Keratinocyte (primary cell): ENCODE data around the gene KCNQ4. TPM values are rescaled to one million over a fixed set of nuclear protein-coding genes. Genes with fewer than 3 reads are reported as not detected.

Source experiments
- DNase-seq: peaks from one replicate; pipeline ENCODE4 v3.0.0-alpha.2; 2011; ENCODE audit warnings: low read depth, missing footprints, low spot score
- FAIRE-seq: peaks from 2 replicates; lab custom pipeline; 2011; peaks lifted over from hg19 to GRCh38; lab: Jason Lieb, UNC
- H2AFZ ChIP-seq: 2 replicates; pipeline ENCODE4 v1.6.0; 2012; ENCODE audit warnings: low read length, control low read depth, inconsistent platforms; ENCODE audit not compliant: control insufficient read depth
- H3K27ac ChIP-seq: 2 replicates; pipeline ENCODE4 v1.5.1; 2011; ENCODE audit warnings: low read length; ENCODE audit not compliant: control insufficient read depth, insufficient read depth
- H3K27me3 ChIP-seq: 3 replicates; pipeline ENCODE4 v1.6.0; 2011; ENCODE audit warnings: low read length; ENCODE audit not compliant: control insufficient read depth, insufficient read depth; ENCODE audit errors: extremely low read depth
- H3K36me3 ChIP-seq, 2 experiments: 2 replicates in 1 of 2; 3 replicates in 1 of 2; pipeline ENCODE4 v1.5.1; 2011; ENCODE audit warnings: low read length in 2 of 2, mild to moderate bottlenecking in 1 of 2; ENCODE audit not compliant: control insufficient read depth in 2 of 2, insufficient read depth in 2 of 2; ENCODE audit errors: extremely low read depth in 1 of 2
- H3K4me1 ChIP-seq: 3 replicates; pipeline ENCODE4 v1.5.1; 2011; ENCODE audit warnings: low read length; ENCODE audit not compliant: control insufficient read depth, insufficient read depth; ENCODE audit errors: extremely low read depth
- H3K4me2 ChIP-seq: 3 replicates; pipeline ENCODE4 v1.6.0; 2011; ENCODE audit warnings: low read depth, low read length; ENCODE audit not compliant: control insufficient read depth, insufficient read depth; ENCODE audit errors: extremely low read depth
- H3K4me3 ChIP-seq, 3 experiments: fragments of 200-600 bp in 1 of 3; sonication (generic) in 1 of 3; 2 replicates in 2 of 3; 3 replicates in 1 of 3; pipeline ENCODE4 v1.5.1; 2011 to 2016; ENCODE audit warnings: low read length in 3 of 3, mild to moderate bottlenecking in 3 of 3, control low read depth in 2 of 3, inconsistent platforms in 1 of 3, low read depth in 1 of 3, mixed read lengths in 1 of 3, mixed run types in 1 of 3, moderate library complexity in 1 of 3; ENCODE audit not compliant: control insufficient read depth in 2 of 3, insufficient read depth in 2 of 3; ENCODE audit errors: extremely low read depth in 1 of 3
- H3K79me2 ChIP-seq: 2 replicates; pipeline ENCODE4 v1.6.0; 2012; ENCODE audit warnings: low read length; ENCODE audit not compliant: control insufficient read depth, insufficient read depth
- H3K9ac ChIP-seq: 3 replicates; pipeline ENCODE4 v1.6.0; 2011; ENCODE audit warnings: low read length; ENCODE audit not compliant: control insufficient read depth, insufficient read depth; ENCODE audit errors: extremely low read depth
- H3K9me1 ChIP-seq: 3 replicates; pipeline ENCODE4 v1.6.0; 2011; ENCODE audit warnings: low read length; ENCODE audit not compliant: control insufficient read depth, insufficient read depth; ENCODE audit errors: extremely low read depth
- H3K9me3 ChIP-seq: 2 replicates; pipeline ENCODE4 v1.5.1; 2012; ENCODE audit warnings: low read depth, low read length; ENCODE audit not compliant: control insufficient read depth
- H4K20me1 ChIP-seq: 3 replicates; pipeline ENCODE4 v1.6.0; 2011; ENCODE audit warnings: low read length; ENCODE audit not compliant: control insufficient read depth, insufficient read depth; ENCODE audit errors: extremely low read depth
- CTCF ChIP-seq, 3 experiments: IDR thresholded peaks in 1 of 3; conservative IDR thresholded peaks in 1 of 3; optimal IDR thresholded peaks in 1 of 3; 2 replicates in 2 of 3; 3 replicates in 1 of 3; pipeline versions ENCODE3 to v1.5.1; 2011; ENCODE audit warnings: low read length in 3 of 3, mild to moderate bottlenecking in 3 of 3, moderate library complexity in 2 of 3, control low read depth in 1 of 3, inconsistent platforms in 1 of 3; ENCODE audit not compliant: insufficient read depth in 2 of 3; ENCODE audit errors: extremely low read depth in 1 of 3
- EZH2 ChIP-seq: IDR thresholded peaks from one replicate; pipeline ENCODE4 v1.6.1; 2012; ENCODE audit warnings: inconsistent platforms, mild to moderate bottlenecking, low read length, moderate library complexity
- dilution Hi-C: fragments of 300-500 bp; cut with MboI; formaldehyde crosslinking; loops from one replicate; pipeline ENCODE4 v1.7.0; 2020; ENCODE audit warnings: low sequenced_read_pairs; ENCODE audit not compliant: extremely low pct_ligation_motif_present
- polyA plus RNA-seq, 5 experiments: library from polyadenylated mRNA; depleted of rRNA in 3 of 5; stranded (reverse) in 3 of 5; stranded (forward) in 1 of 5; unstranded in 1 of 5; fragments of >200 nt; gene quantifications; 1 replicate in 1 of 5; 2 replicates in 3 of 5; 3 replicates in 1 of 5; pipeline versions ENCODE4 v1.2.1 to v1.2.3, GENCODE V29; 2011 to 2012; ENCODE audit warnings: missing spikeins in 2 of 5, low read depth in 1 of 5, low replicate concordance in 1 of 5

Gene KCNQ4
- polyA plus RNA-seq, 1 donor (not counting 4 experiments of a cell fraction or from before 2014, with no cell fraction given) = not detected

- no peaks in the 10 kb centered on the region for H3K36me3 ChIP-seq
- H2AFZ ChIP-seq = no peak overlapping the region
- no peaks in the 10 kb centered on the region for H3K9me3 ChIP-seq
- TF ChIP-seq CTCF (optimal IDR thresholded peaks at IDR 0.05 in 1 of 3, IDR thresholded peaks at IDR 0.05 in 1 of 3, conservative IDR thresholded peaks at IDR 0.05 in 1 of 3; ENCODE audit: extremely low read depth in 1 of 3, insufficient read depth in 2 of 3, low read length in 3 of 3) = no peak
- no peak for TF ChIP-seq EZH2
- H3K4me1 ChIP-seq = peaks cover 69% of the 10 kb centered on the region
- no peaks in the 10 kb centered on the region for H3K27me3 ChIP-seq
- H3K9me1 ChIP-seq = no peaks in the 10 kb centered on the region
- no peaks in the 10 kb centered on the region for H3K79me2 ChIP-seq
- H3K27ac ChIP-seq = peak overlapping the region; percentile 86
- dilution Hi-C loops = no loop called here
- H3K9ac ChIP-seq = peak overlapping the region; percentile 65
- no peak overlapping the region for H3K4me3 ChIP-seq
- DNase-seq (peak; percentile 85), FAIRE-seq (peak; percentile 84)
- H3K4me2 ChIP-seq = peak overlapping the region; percentile 41
- H4K20me1 ChIP-seq = no peaks in the 10 kb centered on the region
These were observed 94.1 kb downstream of the KCNQ4 start for GRCh38 chr1:40877698-40878097.

GRCh38 chr1:40878906-40879305 is 95.3 kb downstream of the KCNQ4 start:
- Histone ChIP-seq H3K4me2 (no peak overlapping the region), H3K79me2 (no peaks in the 10 kb centered on the region), H3K4me1 (peaks cover 62% of the 10 kb centered on the region), H3K9ac (no peak overlapping the region), H3K9me3 (no peaks in the 10 kb centered on the region), H4K20me1 (no peaks in the 10 kb centered on the region), H3K9me1 (no peaks in the 10 kb centered on the region), H3K27me3 (no peaks in the 10 kb centered on the region), H3K36me3 (no peaks in the 10 kb centered on the region), H3K27ac (peak overlapping the region; percentile 86), H2AFZ (no peak overlapping the region), H3K4me3 (no peak overlapping the region)
- dilution Hi-C loops = no loop called here
- TF ChIP-seq CTCF (optimal IDR thresholded peaks at IDR 0.05 in 1 of 3, IDR thresholded peaks at IDR 0.05 in 1 of 3, conservative IDR thresholded peaks at IDR 0.05 in 1 of 3; ENCODE audit: extremely low read depth in 1 of 3, insufficient read depth in 2 of 3, low read length in 3 of 3) = no peak
- no peak for TF ChIP-seq EZH2
- no peak for DNase-seq
- no peak for FAIRE-seq
